Endothelial cell of umbilical vein (primary cell): ENCODE measurements around the gene SGPL1. TPM values are rescaled to one million over a fixed set of nuclear protein-coding genes. Genes with fewer than 3 reads are reported as not detected.

Experiments
- BruUV-seq: library from RNA; stranded (reverse); fragments of 400-500 nt; replicated peaks from 2 replicates; lab custom pipeline; 2021; lab: Mats Ljungman, UMichigan
- CTCF ChIA-PET: fragments of 300-600, 350-600 bp; sonication (Branson Sonifier 250); formaldehyde crosslinking; loops from one replicate; lab custom pipeline; 2021; ENCODE audit warnings: antibody characterized with exemption, inconsistent platforms; lab: Charles Lee
- POLR2A ChIA-PET: fragments of 300-600, 350-600 bp; sonication (Branson Sonifier 250); formaldehyde crosslinking; loops from one replicate; lab custom pipeline; 2021; ENCODE audit warnings: antibody characterized with exemption, inconsistent platforms; lab: Charles Lee
- DNase-seq: peaks from one replicate; pipeline ENCODE4 v3.0.0-alpha.2; 2011; ENCODE audit warnings: low read depth, low spot score
- FAIRE-seq: peaks from 2 replicates; lab custom pipeline; 2011; peaks lifted over from hg19 to GRCh38; lab: Jason Lieb, UNC
- H2AFZ ChIP-seq: 2 replicates; pipeline ENCODE4 v1.6.0; 2012; ENCODE audit warnings: low read depth, low read length, control low read depth, inconsistent platforms
- H3K27ac ChIP-seq: 2 replicates; pipeline ENCODE4 v1.5.1; 2011; ENCODE audit warnings: low read depth, mild to moderate bottlenecking, control low read depth, low read length, moderate library complexity; ENCODE audit not compliant: insufficient read depth
- H3K27me3 ChIP-seq, 2 experiments: 2 replicates each; pipeline versions ENCODE4 v1.6.0 to v1.6.1; 2011; ENCODE audit warnings: low read length in 2 of 2, mixed read lengths in 1 of 2; ENCODE audit not compliant: control insufficient read depth in 2 of 2, insufficient read depth in 2 of 2
- H3K36me3 ChIP-seq, 2 experiments: 2 replicates in 1 of 2; 3 replicates in 1 of 2; pipeline ENCODE4 v1.5.1; 2011; ENCODE audit warnings: low read length in 2 of 2, mild to moderate bottlenecking in 1 of 2, moderate library complexity in 1 of 2; ENCODE audit not compliant: control insufficient read depth in 2 of 2, insufficient read depth in 2 of 2; ENCODE audit errors: extremely low read depth in 1 of 2
- H3K4me1 ChIP-seq: 3 replicates; pipeline ENCODE4 v1.5.1; 2011; ENCODE audit warnings: mild to moderate bottlenecking, low read length; ENCODE audit not compliant: control insufficient read depth, insufficient read depth; ENCODE audit errors: extremely low read depth
- H3K4me2 ChIP-seq: 2 replicates; pipeline ENCODE4 v1.6.1; 2011; ENCODE audit warnings: low read length, control low read depth, mixed read lengths; ENCODE audit not compliant: insufficient read depth
- H3K4me3 ChIP-seq, 3 experiments: fragments of 200-600 bp in 1 of 3; sonication (generic), shearing (Covaris generic) in 1 of 3; replicated peaks in 1 of 3; 2 replicates each; pipeline ENCODE4 v1.5.1; 2011 to 2016; ENCODE audit warnings: control low read depth in 3 of 3, low read length in 3 of 3, mild to moderate bottlenecking in 2 of 3, inconsistent platforms in 1 of 3, low read depth in 1 of 3, moderate library complexity in 1 of 3; ENCODE audit not compliant: insufficient read depth in 1 of 3
- H3K79me2 ChIP-seq: 2 replicates; pipeline ENCODE4 v1.6.0; 2012; ENCODE audit warnings: low read length, inconsistent platforms; ENCODE audit not compliant: control insufficient read depth, insufficient read depth
- H3K9ac ChIP-seq: replicated peaks from 2 replicates; pipeline ENCODE3; 2011; ENCODE audit warnings: low read length, control low read depth; ENCODE audit not compliant: insufficient read depth; ENCODE audit errors: extremely low read depth
- H3K9me1 ChIP-seq: replicated peaks from 3 replicates; pipeline ENCODE4 v1.6.0; 2011; ENCODE audit warnings: mild to moderate bottlenecking, low read length; ENCODE audit not compliant: control insufficient read depth, insufficient read depth; ENCODE audit errors: extremely low read depth
- H3K9me3 ChIP-seq: replicated peaks from 2 replicates; pipeline ENCODE4 v1.5.1; 2012; ENCODE audit warnings: low read length, inconsistent platforms; ENCODE audit not compliant: control insufficient read depth, insufficient read depth
- H4K20me1 ChIP-seq: replicated peaks from 2 replicates; pipeline ENCODE3; 2011; ENCODE audit warnings: mild to moderate bottlenecking, low read length; ENCODE audit not compliant: control insufficient read depth, insufficient read depth; ENCODE audit errors: extremely low read depth
- EZH2 ChIP-seq: IDR thresholded peaks from 2 replicates; pipeline ENCODE4 v1.6.1; 2012; ENCODE audit warnings: borderline replicate concordance, low read depth, mild to moderate bottlenecking, moderate library complexity, low read length, inconsistent platforms; ENCODE audit not compliant: severe bottlenecking
- FOS ChIP-seq: IDR thresholded peaks from 2 replicates; pipeline ENCODE4 v1.6.1; 2011; ENCODE audit warnings: mild to moderate bottlenecking, low read length, moderate library complexity, borderline replicate concordance; ENCODE audit not compliant: insufficient read depth
- GATA2 ChIP-seq: IDR thresholded peaks from 2 replicates; pipeline ENCODE4 v1.7.0; 2011; ENCODE audit warnings: low read depth, mild to moderate bottlenecking, moderate library complexity, mixed read lengths, low read length; ENCODE audit not compliant: insufficient read length, insufficient read depth
- JUN ChIP-seq: IDR thresholded peaks from 2 replicates; pipeline ENCODE4 v1.6.1; 2011; ENCODE audit warnings: borderline replicate concordance, low read depth; ENCODE audit not compliant: insufficient read length, insufficient read depth
- MYC ChIP-seq: IDR thresholded peaks from one replicate; pipeline ENCODE4 v1.6.1; 2011; ENCODE audit warnings: mild to moderate bottlenecking, low read depth, low read length
- POLR2A ChIP-seq: IDR thresholded peaks from 2 replicates; pipeline ENCODE4 v1.6.1; 2012; ENCODE audit warnings: low read depth, mild to moderate bottlenecking, control low read depth, low read length
- POLR2AphosphoS5 ChIP-seq: IDR thresholded peaks from 2 replicates; pipeline ENCODE4 v1.6.1; 2012; ENCODE audit warnings: low read depth, mild to moderate bottlenecking, control low read depth, low read length, moderate library complexity; ENCODE audit not compliant: insufficient read depth
- dilution Hi-C: fragments of 300-500 bp; cut with MboI; formaldehyde crosslinking; loops from one replicate; pipeline ENCODE4 v1.15.0; 2019; ENCODE audit warnings: low sequenced_read_pairs; ENCODE audit not compliant: extremely low pct_ligation_motif_present
- intact Hi-C: fragments of 100-400 bp; cut with micrococcal nuclease; formaldehyde crosslinking; loops from one replicate; pipeline ENCODE4 v1.10.0; 2022
- polyA plus RNA-seq, 4 experiments: library from polyadenylated mRNA; depleted of rRNA in 3 of 4; stranded (reverse) in 3 of 4; unstranded in 1 of 4; fragments of >200 nt; gene quantifications; 2 replicates each; pipeline versions ENCODE4 v1.2.1 to v1.2.3, GENCODE V29; 2011 to 2012; ENCODE audit warnings: missing spikeins in 1 of 4
- total RNA-seq: library from RNA; stranded (reverse); gene quantifications from 2 replicates; pipeline ENCODE4 v1.2.3, GENCODE V29; 2021
- TF ChIP-seq, protein P1 (sequence below), 2 donors: IDR thresholded peaks; 1 replicate in 1 of 2; 2 replicates in 1 of 2; pipeline ENCODE4 v1.5.1; 2011; ENCODE audit warnings: low read length in 2 of 2, mild to moderate bottlenecking in 2 of 2, moderate library complexity in 2 of 2, control low read depth in 1 of 2, inconsistent platforms in 1 of 2, low read depth in 1 of 2; ENCODE audit not compliant: insufficient read depth in 1 of 2; ENCODE audit errors: extremely low read depth in 1 of 2
- TF ChIP-seq, protein P2 (sequence below): IDR thresholded peaks from 2 replicates; pipeline ENCODE4 v1.6.1; 2011; ENCODE audit not compliant: insufficient read depth, insufficient read length

The SGPL1 gene
- total and polyA plus RNA-seq, 2 donors (not counting 3 experiments of a cell fraction or from before 2014, with no cell fraction given), result 11.4 to 25.2 TPM

DNA sequence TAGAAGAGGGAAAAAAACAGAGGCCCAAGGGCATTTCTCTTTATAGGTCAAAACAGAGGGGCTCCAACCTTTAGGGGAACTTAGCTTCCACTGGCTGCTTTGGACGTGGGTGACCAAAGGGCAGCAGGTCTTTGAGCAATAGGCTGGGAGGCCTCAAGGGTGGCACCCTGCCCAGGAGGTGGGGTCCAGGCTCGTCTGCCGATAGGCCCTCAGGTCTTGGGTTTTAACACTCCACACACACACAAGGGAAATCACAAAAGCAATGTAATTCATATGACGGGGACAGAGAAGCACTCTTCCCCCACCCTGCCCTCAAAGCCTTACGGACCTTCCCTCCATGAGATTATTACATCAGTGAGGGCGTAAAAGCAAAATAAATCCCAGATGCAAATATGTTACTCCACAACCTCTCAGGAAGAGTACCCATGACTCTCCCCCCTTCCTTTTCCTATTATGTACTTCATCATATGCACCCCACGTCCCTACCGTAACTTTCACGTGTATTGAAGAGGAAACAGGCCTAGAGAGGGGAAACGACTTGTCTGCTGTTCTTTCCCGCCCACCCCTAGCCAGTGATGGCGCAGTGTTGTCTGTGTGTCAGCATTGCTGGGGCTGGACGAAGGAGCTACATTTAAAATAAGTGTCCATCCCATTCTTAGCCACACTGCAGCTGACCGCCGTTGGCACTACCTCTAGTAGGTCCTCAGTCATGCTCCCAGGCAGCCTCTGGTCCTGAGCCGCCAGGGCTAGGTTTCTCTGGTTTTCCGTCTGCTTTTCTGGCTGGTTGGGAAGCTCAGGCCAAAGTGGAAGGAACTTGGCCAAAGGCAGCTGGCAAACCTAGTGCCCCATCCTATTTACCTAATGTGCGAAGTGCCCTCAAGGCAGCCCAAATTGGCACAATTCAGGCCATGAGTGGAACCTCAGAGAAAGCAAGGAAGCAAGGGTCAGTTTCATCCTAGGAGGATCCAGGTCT, 70.5 kb downstream of the SGPL1 start:
- H4K20me1 ChIP-seq, result no peaks in the 10 kb centered on the region
- no peaks in the 10 kb centered on the region for H3K9me3 ChIP-seq
- DNase-seq, result peak; percentile 26
- BruUV-seq, result TSS peak; percentile 16
- H3K4me1 ChIP-seq, result peaks cover 12% of the 10 kb centered on the region
- no peak overlapping the region for H2AFZ ChIP-seq
- ChIA-PET CTCF (interaction anchor here (2.2 to 3.2 kb wide), 2 partner anchors 9 to 16 kb away, joined by 8 to 20 read pairs; no protein-coding TSS in a partner anchor), POLR2A (no interaction called here)
- peaks cover 8% of the 10 kb centered on the region for H3K79me2 ChIP-seq
- no peak for FAIRE-seq
- peaks cover 5 to 6% of the 10 kb centered on the region in 2 experiments for H3K36me3 ChIP-seq
- no peaks in the 10 kb centered on the region for H3K27me3 ChIP-seq
- H3K4me3 ChIP-seq, result no peak overlapping the region
- no peak overlapping the region for H3K9ac ChIP-seq
- dilution Hi-C loops, result no loop called here
- no peak for TF ChIP-seq FOS
- no peak for TF ChIP-seq MYC
- TF ChIP-seq EZH2, result no peak
- no peak for TF ChIP-seq POLR2A
- no peak for TF ChIP-seq JUN
- TF ChIP-seq, protein P1, sequence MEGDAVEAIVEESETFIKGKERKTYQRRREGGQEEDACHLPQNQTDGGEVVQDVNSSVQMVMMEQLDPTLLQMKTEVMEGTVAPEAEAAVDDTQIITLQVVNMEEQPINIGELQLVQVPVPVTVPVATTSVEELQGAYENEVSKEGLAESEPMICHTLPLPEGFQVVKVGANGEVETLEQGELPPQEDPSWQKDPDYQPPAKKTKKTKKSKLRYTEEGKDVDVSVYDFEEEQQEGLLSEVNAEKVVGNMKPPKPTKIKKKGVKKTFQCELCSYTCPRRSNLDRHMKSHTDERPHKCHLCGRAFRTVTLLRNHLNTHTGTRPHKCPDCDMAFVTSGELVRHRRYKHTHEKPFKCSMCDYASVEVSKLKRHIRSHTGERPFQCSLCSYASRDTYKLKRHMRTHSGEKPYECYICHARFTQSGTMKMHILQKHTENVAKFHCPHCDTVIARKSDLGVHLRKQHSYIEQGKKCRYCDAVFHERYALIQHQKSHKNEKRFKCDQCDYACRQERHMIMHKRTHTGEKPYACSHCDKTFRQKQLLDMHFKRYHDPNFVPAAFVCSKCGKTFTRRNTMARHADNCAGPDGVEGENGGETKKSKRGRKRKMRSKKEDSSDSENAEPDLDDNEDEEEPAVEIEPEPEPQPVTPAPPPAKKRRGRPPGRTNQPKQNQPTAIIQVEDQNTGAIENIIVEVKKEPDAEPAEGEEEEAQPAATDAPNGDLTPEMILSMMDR (IDR thresholded peaks at IDR 0.05; ENCODE audit: extremely low read depth in 1 of 2, insufficient read depth in 1 of 2, low read depth in 1 of 2, low read length in 2 of 2), result no peak
- TF ChIP-seq, protein P2, sequence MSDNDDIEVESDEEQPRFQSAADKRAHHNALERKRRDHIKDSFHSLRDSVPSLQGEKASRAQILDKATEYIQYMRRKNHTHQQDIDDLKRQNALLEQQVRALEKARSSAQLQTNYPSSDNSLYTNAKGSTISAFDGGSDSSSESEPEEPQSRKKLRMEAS, result no peak
- TF ChIP-seq GATA2, result no peak
- no peak for TF ChIP-seq POLR2AphosphoS5
- intact Hi-C loops, result loop anchor here (10.0 kb wide), 1 partner anchor 421 kb away; no protein-coding TSS in a partner anchor
- no peak overlapping the region for H3K4me2 ChIP-seq
- no peaks in the 10 kb centered on the region for H3K9me1 ChIP-seq
- H3K27ac ChIP-seq, result no peak overlapping the region
